KMS-11 (cell line): ENCODE results near the gene LIMK2.
"Not testable (repeated sequence)": the region's sequence is repeated elsewhere in the genome, so short reads cannot be mapped to it uniquely, and the experiment has no call there.

Experiments
- H2AFZ ChIP-seq: fragments of 200-600 bp; sonication (generic); 2 replicates; pipeline ENCODE4 v1.6.1; 2016; ENCODE audit warnings: antibody characterized with exemption, mixed run types, low read depth
- H3K27ac ChIP-seq: fragments of 200-600 bp; sonication (generic); 2 replicates; pipeline ENCODE4 v1.6.1; 2016; ENCODE audit warnings: mild to moderate bottlenecking, mixed run types
- H3K27me3 ChIP-seq: fragments of 200-600 bp; sonication (generic); 2 replicates; pipeline ENCODE4 v1.6.1; 2017; ENCODE audit warnings: mild to moderate bottlenecking, low read depth, mixed run types, moderate library complexity; ENCODE audit not compliant: insufficient read depth
- H3K36me3 ChIP-seq: fragments of 200-600 bp; sonication (generic); 2 replicates; pipeline ENCODE4 v1.6.1; 2017; ENCODE audit warnings: mild to moderate bottlenecking, mixed run types; ENCODE audit not compliant: insufficient read depth
- H3K4me1 ChIP-seq: fragments of 200-600 bp; sonication (generic); 2 replicates; pipeline ENCODE4 v1.6.1; 2016; ENCODE audit warnings: mild to moderate bottlenecking, low read depth, mixed run types; ENCODE audit not compliant: poor library complexity, severe bottlenecking
- H3K4me2 ChIP-seq: fragments of 200-600 bp; sonication (generic); 2 replicates; pipeline ENCODE4 v1.7.0; 2016; ENCODE audit warnings: mild to moderate bottlenecking, mixed run types
- H3K4me3 ChIP-seq: fragments of 200-600 bp; sonication (generic); IDR thresholded peaks from 2 replicates; pipeline ENCODE4 v1.6.1; 2017; ENCODE audit warnings: low read depth, low read length, mixed read lengths; ENCODE audit not compliant: insufficient read depth
- H3K79me2 ChIP-seq: fragments of 200-600 bp; sonication (generic); 2 replicates; pipeline ENCODE4 v1.6.1; 2016; ENCODE audit warnings: low read depth, mixed run types; ENCODE audit not compliant: insufficient read depth
- H3K9ac ChIP-seq: fragments of 200-600 bp; sonication (generic); 2 replicates; pipeline ENCODE4 v1.6.1; 2016; ENCODE audit warnings: mild to moderate bottlenecking, mixed run types
- H4K20me1 ChIP-seq: fragments of 200-600 bp; sonication (generic); 2 replicates; pipeline ENCODE4 v1.6.1; 2016; ENCODE audit warnings: mild to moderate bottlenecking, mixed run types; ENCODE audit not compliant: insufficient read depth
- CTCF ChIP-seq: fragments of 200-600 bp; sonication (generic); conservative IDR thresholded peaks from 2 replicates; pipeline ENCODE4 v1.6.1; 2017; ENCODE audit warnings: low read depth, mild to moderate bottlenecking, antibody characterized with exemption, low read length, moderate library complexity, mixed read lengths

Gene LIMK2

GRCh38 chr22:31244046-31244942 is 32.2 kb downstream of the LIMK2 start:
- H3K4me3 ChIP-seq, result no peak overlapping the region
- H3K4me1 ChIP-seq, result peaks cover 9% of the 10 kb centered on the region
- H4K20me1 ChIP-seq, result no peaks in the 10 kb centered on the region
- H3K36me3 ChIP-seq, result no peaks in the 10 kb centered on the region
- no peak overlapping the region for H2AFZ ChIP-seq
- no peaks in the 10 kb centered on the region for H3K27me3 ChIP-seq
- TF ChIP-seq CTCF, result no peak
- no peak overlapping the region for H3K4me2 ChIP-seq
- no peak overlapping the region for H3K9ac ChIP-seq
- no peak overlapping the region for H3K27ac ChIP-seq
- no peaks in the 10 kb centered on the region; the same call in 1 of the 2 replicates for H3K79me2 ChIP-seq

GRCh38 chr22:31244943-31245451 is 32.9 kb downstream of the LIMK2 start:
- no peak overlapping the region for H3K4me3 ChIP-seq
- no peak overlapping the region for H2AFZ ChIP-seq
- no peaks in the 10 kb centered on the region for H4K20me1 ChIP-seq
- no peak overlapping the region for H3K9ac ChIP-seq
- H3K79me2 ChIP-seq, result no peaks in the 10 kb centered on the region
- H3K36me3 ChIP-seq, result no peaks in the 10 kb centered on the region
- no peak for TF ChIP-seq CTCF
- H3K4me2 ChIP-seq, result no peak overlapping the region
- peaks cover 9% of the 10 kb centered on the region for H3K4me1 ChIP-seq
- H3K27me3 ChIP-seq, result no peaks in the 10 kb centered on the region
- H3K27ac ChIP-seq, result no peak overlapping the region

- not testable (repeated sequence) for H3K79me2 ChIP-seq, H3K27me3 ChIP-seq, H3K4me3 ChIP-seq, H3K9ac ChIP-seq, H3K27ac ChIP-seq, H3K4me2 ChIP-seq, H2AFZ ChIP-seq, H3K36me3 ChIP-seq, H4K20me1 ChIP-seq, H3K4me1 ChIP-seq
Observed at GRCh38 chr22:31245998-31246397, 33.9 kb downstream of the LIMK2 start.

GRCh38 chr22:31246687-31247086 is 34.6 kb downstream of the LIMK2 start:
- no peak overlapping the region for H3K4me3 ChIP-seq
- no peak overlapping the region for H2AFZ ChIP-seq
- H3K4me1 ChIP-seq, result peaks cover 9% of the 10 kb centered on the region
- H4K20me1 ChIP-seq, result no peaks in the 10 kb centered on the region
- H3K27ac ChIP-seq, result no peak overlapping the region
- H3K27me3 ChIP-seq, result no peaks in the 10 kb centered on the region
- H3K79me2 ChIP-seq, result no peaks in the 10 kb centered on the region
- no peak overlapping the region for H3K4me2 ChIP-seq
- no peaks in the 10 kb centered on the region for H3K36me3 ChIP-seq
- no peak overlapping the region for H3K9ac ChIP-seq
- TF ChIP-seq CTCF, result no peak

GRCh38 chr22:31247726-31248125 is 35.6 kb downstream of the LIMK2 start:
- TF ChIP-seq CTCF, result no peak
- H3K79me2 ChIP-seq, result no peaks in the 10 kb centered on the region
- H3K4me2 ChIP-seq, result no peak overlapping the region
- no peak overlapping the region for H3K9ac ChIP-seq
- H2AFZ ChIP-seq, result no peak overlapping the region
- H3K27ac ChIP-seq, result no peak overlapping the region
- H3K4me3 ChIP-seq, result no peak overlapping the region
- no peaks in the 10 kb centered on the region for H3K27me3 ChIP-seq
- no peaks in the 10 kb centered on the region for H4K20me1 ChIP-seq
- peaks cover 9% of the 10 kb centered on the region for H3K4me1 ChIP-seq
- no peaks in the 10 kb centered on the region for H3K36me3 ChIP-seq
